GM12878 (cell line): ENCODE measurements around the gene HNRNPA0.

ENCODE experiments used
- ASH2L ChIP-seq: fragments of 300-600, 200-600 bp; sonication (generic); IDR thresholded peaks from 2 replicates; pipeline ENCODE4 v1.6.1; 2017; ENCODE audit warnings: low read depth, mild to moderate bottlenecking, borderline replicate concordance
- BCL11A ChIP-seq: IDR thresholded peaks from 2 replicates; pipeline ENCODE4 v1.6.1; 2011; ENCODE audit warnings: low read depth, low read length
- FOS ChIP-seq: IDR thresholded peaks from 3 replicates; pipeline ENCODE4 v1.6.1; 2011; ENCODE audit warnings: borderline replicate concordance; ENCODE audit not compliant: insufficient read length; ENCODE audit errors: extremely low read depth
- MAX ChIP-seq: IDR thresholded peaks from 2 replicates; pipeline ENCODE4 v1.6.1; 2012; ENCODE audit warnings: low read depth, low read length, improper control_type of control experiment
- POLR2AphosphoS5 ChIP-seq: IDR thresholded peaks from 2 replicates; pipeline ENCODE4 v1.6.1; 2011; ENCODE audit warnings: mild to moderate bottlenecking, low read length, inconsistent platforms
- SPI1 ChIP-seq: IDR thresholded peaks from 2 replicates; pipeline ENCODE4 v1.6.1; 2011; ENCODE audit warnings: low read depth, mild to moderate bottlenecking, low read length, moderate library complexity, borderline replicate concordance; ENCODE audit not compliant: insufficient read depth

GRCh38 chr5:137791799-137792198, 37.6 kb upstream of the HNRNPA0 start:
- no peak for TF ChIP-seq MAX
- TF ChIP-seq BCL11A, result no peak
- no peak for TF ChIP-seq SPI1
- no peak for TF ChIP-seq POLR2AphosphoS5
- TF ChIP-seq ASH2L, result no peak
- TF ChIP-seq FOS, result no peak
